ENCODE data around the gene SPOCK1. TPM values are rescaled to one million over a fixed set of nuclear protein-coding genes. Genes with fewer than 3 reads are reported as not detected.
A peak's percentile ranks its signal among the peaks of the same experiment; 100 is the strongest.

Gene SPOCK1
- total and polyA plus RNA-seq, 7 donors = 4.2 to 52.7 (median 16.0) TPM

GRCh38 chr5:137226081-137226480 lies 273.0 kb downstream of the SPOCK1 start:
- Histone ChIP-seq H3K27me3 (ENCODE audit: insufficient read depth in 3 of 3, low read length in 2 of 3) (peaks cover 0 to 2% (median 0%) of the 10 kb centered on the region in 3 donors), H3K27ac (no peak overlapping the region), H3K4me1 (no peaks in the 10 kb centered on the region), H3K36me3 (ENCODE audit: insufficient read depth in 1 of 2, low read depth in 1 of 2) (no peaks in the 10 kb centered on the region), H3K9me3 (no peaks in the 10 kb centered on the region), H3K4me3 (no peak overlapping the region)
- intact Hi-C loops (cut with DNase I) = no loop called here
- ATAC-seq = no peak
- DNase-seq = no peak
- 52 to 62% (median 53%) methylated on average over 3 of the region's 3 CpGs for WGBS, 3 donors
- no peak for TF ChIP-seq CTCF (IDR thresholded peaks at IDR 0.05)

- no peak overlapping the region for H3K27ac ChIP-seq
- intact Hi-C loops (cut with DNase I) = no loop called here
- DNase-seq (no peak), ATAC-seq (peak in 1 of 4 donors; percentile 55)
- H3K36me3 ChIP-seq (ENCODE audit: insufficient read depth in 1 of 2, low read depth in 1 of 2) = no peaks in the 10 kb centered on the region
- 55 to 65% (median 56%) methylated on average over 4 of the region's 4 CpGs for WGBS, 3 donors
- no peak for TF ChIP-seq CTCF (IDR thresholded peaks at IDR 0.05)
- peaks cover 0 to 2% (median 0%) of the 10 kb centered on the region in 3 donors for H3K27me3 ChIP-seq (ENCODE audit: insufficient read depth in 3 of 3, low read length in 2 of 3)
- H3K4me1 ChIP-seq = peaks cover 4% of the 10 kb centered on the region
- H3K9me3 ChIP-seq = no peaks in the 10 kb centered on the region
- no peak overlapping the region for H3K4me3 ChIP-seq
Observed at GRCh38 chr5:137223324-137224295, 275.5 kb downstream of the SPOCK1 start.

- intact Hi-C loops (cut with DNase I) = no loop called here
- Histone ChIP-seq H3K36me3 (ENCODE audit: insufficient read depth in 1 of 2, low read depth in 1 of 2) (no peaks in the 10 kb centered on the region), H3K27ac (no peak overlapping the region), H3K9me3 (no peaks in the 10 kb centered on the region), H3K27me3 (ENCODE audit: insufficient read depth in 3 of 3, low read length in 2 of 3) (peaks cover 0 to 2% (median 0%) of the 10 kb centered on the region in 3 donors), H3K4me1 (peaks cover 9% of the 10 kb centered on the region), H3K4me3 (no peak overlapping the region)
- no peak for DNase-seq
- TF ChIP-seq CTCF (IDR thresholded peaks at IDR 0.05) = no peak
- 56 to 70% (median 58%) methylated on average over 3 of the region's 3 CpGs for WGBS, 3 donors
- ATAC-seq = no peak
Observed at GRCh38 chr5:137221943-137222342, 277.2 kb downstream of the SPOCK1 start.

GRCh38 chr5:137220523-137220927 lies 278.6 kb downstream of the SPOCK1 start:
- Histone ChIP-seq H3K4me3 (no peak overlapping the region), H3K36me3 (ENCODE audit: insufficient read depth in 1 of 2, low read depth in 1 of 2) (no peaks in the 10 kb centered on the region), H3K27ac (no peak overlapping the region), H3K27me3 (ENCODE audit: insufficient read depth in 3 of 3, low read length in 2 of 3) (peaks cover 0 to 2% (median 0%) of the 10 kb centered on the region in 3 donors), H3K4me1 (peaks cover 9% of the 10 kb centered on the region), H3K9me3 (no peaks in the 10 kb centered on the region)
- ATAC-seq (peak; percentile 87 to 97 (median 93)), DNase-seq (no peak)
- WGBS, 3 donors = 73 to 77% (median 74%) methylated on average over 3 of the region's 3 CpGs
- TF ChIP-seq CTCF (IDR thresholded peaks at IDR 0.05) = peak; percentile 26
- intact Hi-C loops (cut with DNase I) = no loop called here
